ENCODE data around the gene ANKRD11. TPM values are rescaled to one million over a fixed set of nuclear protein-coding genes. Genes with fewer than 3 reads are reported as not detected.

The ANKRD11 gene
- total RNA-seq, 1 experiment from 2014 or later, result 266 TPM

DNA sequence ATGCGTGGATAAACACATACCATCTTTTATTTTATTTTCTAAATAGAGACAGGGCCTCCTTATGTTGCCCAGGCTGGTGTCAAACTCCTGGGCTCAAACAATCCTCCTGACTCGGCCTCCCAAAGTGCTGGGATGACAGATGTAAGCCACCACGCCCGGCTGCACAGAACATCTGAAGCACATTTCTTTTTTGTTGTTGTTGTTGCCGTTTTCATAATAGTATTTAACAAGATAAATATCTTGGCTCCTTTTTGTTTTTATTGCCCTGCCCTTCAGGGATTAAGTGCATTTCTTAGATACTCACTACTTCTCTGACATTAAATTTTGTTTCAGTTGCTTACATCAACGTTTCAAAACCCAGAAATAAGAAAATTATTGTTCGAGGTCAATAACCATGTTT, 37.4 kb downstream of the ANKRD11 start:
- peaks cover 62% of the 10 kb centered on the region for H4K20me1 ChIP-seq (ENCODE audit: insufficient read depth)
- no peak overlapping the region for H3K9ac ChIP-seq (ENCODE audit: low read length)
- H3K4me1 ChIP-seq (ENCODE audit: control insufficient read depth in 1 of 2, insufficient read depth in 2 of 2, low read length in 2 of 2), result peaks cover 16 to 56% of the 10 kb centered on the region in 2 experiments
- no TSS peak for BruUV-seq (replicated peaks)
- POLR2A ChIA-PET, result no interaction called here
- no peak overlapping the region for H3K4me3 ChIP-seq (replicated peaks in 1 of 2; ENCODE audit: low read depth in 1 of 2, low read length in 2 of 2)
- no peaks in the 10 kb centered on the region for H3K27me3 ChIP-seq (ENCODE audit: insufficient read depth, low read length)
- intact Hi-C loops (cut with micrococcal nuclease), result no loop called here
- H3K27ac ChIP-seq (ENCODE audit: low read depth, low read length), result no peak overlapping the region
- no peaks in the 10 kb centered on the region for H3K9me2 ChIP-seq (ENCODE audit: insufficient read depth)
- no peaks in the 10 kb centered on the region for H3K9me3 ChIP-seq (ENCODE audit: control insufficient read depth in 1 of 2, insufficient read depth in 1 of 2, low read depth in 1 of 2, low read length in 2 of 2)
- H2AFZ ChIP-seq (ENCODE audit: low read depth, low read length, poor library complexity, severe bottlenecking), result no peak overlapping the region
- no peak overlapping the region for H3K4me2 ChIP-seq (ENCODE audit: low read length)
- ATAC-seq (no peak), DNase-seq (ENCODE audit: low read depth, low spot score) (no peak)
- CTCF ChIA-PET, result no interaction called here
- H3K79me2 ChIP-seq (ENCODE audit: insufficient read depth, low read length), result peaks cover 99% of the 10 kb centered on the region
- RAD21 ChIA-PET (ENCODE audit: low non-redundant PET in 1 of 2, low total read pairs in 2 of 2, uncharacterized antibody in 2 of 2, unreplicated experiment in 2 of 2), result no interaction called here
- TF ChIP-seq SRF (IDR thresholded peaks at IDR 0.05; ENCODE audit: low read depth), result no peak
- TF ChIP-seq EGR1 (IDR thresholded peaks at IDR 0.05; ENCODE audit: low read depth), result no peak
- TF ChIP-seq, protein P1, sequence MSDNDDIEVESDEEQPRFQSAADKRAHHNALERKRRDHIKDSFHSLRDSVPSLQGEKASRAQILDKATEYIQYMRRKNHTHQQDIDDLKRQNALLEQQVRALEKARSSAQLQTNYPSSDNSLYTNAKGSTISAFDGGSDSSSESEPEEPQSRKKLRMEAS (IDR thresholded peaks at IDR 0.05), result no peak
- no peak for TF ChIP-seq ZFX (IDR thresholded peaks at IDR 0.05)
- TF ChIP-seq ELF1 (IDR thresholded peaks at IDR 0.05; ENCODE audit: borderline replicate concordance, low read depth), result no peak
- TF ChIP-seq, protein P2, sequence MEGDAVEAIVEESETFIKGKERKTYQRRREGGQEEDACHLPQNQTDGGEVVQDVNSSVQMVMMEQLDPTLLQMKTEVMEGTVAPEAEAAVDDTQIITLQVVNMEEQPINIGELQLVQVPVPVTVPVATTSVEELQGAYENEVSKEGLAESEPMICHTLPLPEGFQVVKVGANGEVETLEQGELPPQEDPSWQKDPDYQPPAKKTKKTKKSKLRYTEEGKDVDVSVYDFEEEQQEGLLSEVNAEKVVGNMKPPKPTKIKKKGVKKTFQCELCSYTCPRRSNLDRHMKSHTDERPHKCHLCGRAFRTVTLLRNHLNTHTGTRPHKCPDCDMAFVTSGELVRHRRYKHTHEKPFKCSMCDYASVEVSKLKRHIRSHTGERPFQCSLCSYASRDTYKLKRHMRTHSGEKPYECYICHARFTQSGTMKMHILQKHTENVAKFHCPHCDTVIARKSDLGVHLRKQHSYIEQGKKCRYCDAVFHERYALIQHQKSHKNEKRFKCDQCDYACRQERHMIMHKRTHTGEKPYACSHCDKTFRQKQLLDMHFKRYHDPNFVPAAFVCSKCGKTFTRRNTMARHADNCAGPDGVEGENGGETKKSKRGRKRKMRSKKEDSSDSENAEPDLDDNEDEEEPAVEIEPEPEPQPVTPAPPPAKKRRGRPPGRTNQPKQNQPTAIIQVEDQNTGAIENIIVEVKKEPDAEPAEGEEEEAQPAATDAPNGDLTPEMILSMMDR (IDR thresholded peaks at IDR 0.05 in 2 of 3, conservative IDR thresholded peaks at IDR 0.05 in 1 of 3; ENCODE audit: borderline replicate concordance in 1 of 3, insufficient read depth in 1 of 3, low read depth in 2 of 3, low read length in 2 of 3), result no peak
- TF ChIP-seq, protein P3, sequence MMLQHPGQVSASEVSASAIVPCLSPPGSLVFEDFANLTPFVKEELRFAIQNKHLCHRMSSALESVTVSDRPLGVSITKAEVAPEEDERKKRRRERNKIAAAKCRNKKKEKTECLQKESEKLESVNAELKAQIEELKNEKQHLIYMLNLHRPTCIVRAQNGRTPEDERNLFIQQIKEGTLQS (IDR thresholded peaks at IDR 0.05), result no peak
- no peak for TF ChIP-seq EZH2 (IDR thresholded peaks at IDR 0.05)
- TF ChIP-seq POLR2AphosphoS5 (IDR thresholded peaks at IDR 0.05; ENCODE audit: low read depth, low read length), result no peak; the same call in 1 of the 2 replicates
- no peak for TF ChIP-seq TCF7L2 (IDR thresholded peaks at IDR 0.05; ENCODE audit: borderline replicate concordance, extremely low read depth, insufficient read depth, insufficient read length)
- no peak for TF ChIP-seq CEBPB (IDR thresholded peaks at IDR 0.05; ENCODE audit: low read depth)
- no peak for TF ChIP-seq SIN3A (IDR thresholded peaks at IDR 0.05; ENCODE audit: low read depth)
- no peak for TF ChIP-seq CBX3 (IDR thresholded peaks at IDR 0.05; ENCODE audit: low read depth)
- TF ChIP-seq, protein P4, sequence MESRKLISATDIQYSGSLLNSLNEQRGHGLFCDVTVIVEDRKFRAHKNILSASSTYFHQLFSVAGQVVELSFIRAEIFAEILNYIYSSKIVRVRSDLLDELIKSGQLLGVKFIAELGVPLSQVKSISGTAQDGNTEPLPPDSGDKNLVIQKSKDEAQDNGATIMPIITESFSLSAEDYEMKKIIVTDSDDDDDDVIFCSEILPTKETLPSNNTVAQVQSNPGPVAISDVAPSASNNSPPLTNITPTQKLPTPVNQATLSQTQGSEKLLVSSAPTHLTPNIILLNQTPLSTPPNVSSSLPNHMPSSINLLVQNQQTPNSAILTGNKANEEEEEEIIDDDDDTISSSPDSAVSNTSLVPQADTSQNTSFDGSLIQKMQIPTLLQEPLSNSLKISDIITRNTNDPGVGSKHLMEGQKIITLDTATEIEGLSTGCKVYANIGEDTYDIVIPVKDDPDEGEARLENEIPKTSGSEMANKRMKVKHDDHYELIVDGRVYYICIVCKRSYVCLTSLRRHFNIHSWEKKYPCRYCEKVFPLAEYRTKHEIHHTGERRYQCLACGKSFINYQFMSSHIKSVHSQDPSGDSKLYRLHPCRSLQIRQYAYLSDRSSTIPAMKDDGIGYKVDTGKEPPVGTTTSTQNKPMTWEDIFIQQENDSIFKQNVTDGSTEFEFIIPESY (IDR thresholded peaks at IDR 0.05; ENCODE audit: extremely low read depth, insufficient replicate concordance, low read length), result no peak
- TF ChIP-seq YY1 (IDR thresholded peaks at IDR 0.05; ENCODE audit: extremely low read depth, insufficient replicate concordance, low read depth, low read length), result no peak
- TF ChIP-seq RAD21 (IDR thresholded peaks at IDR 0.05; ENCODE audit: low read depth), result no peak
- no peak for TF ChIP-seq ZNF274 (IDR thresholded peaks at IDR 0.05; ENCODE audit: low read depth, low read length)
- no peak for TF ChIP-seq JUND (IDR thresholded peaks at IDR 0.05)
- TF ChIP-seq SP1 (IDR thresholded peaks at IDR 0.05; ENCODE audit: low read depth), result no peak
- TF ChIP-seq FOSL1 (IDR thresholded peaks at IDR 0.05; ENCODE audit: low read depth), result no peak
- H3K36me3 ChIP-seq (ENCODE audit: control insufficient read depth in 1 of 2, insufficient read depth in 2 of 2, low read length in 2 of 2), result no peaks in the 10 kb centered on the region

All from HCT116 (cell line).